ENCODE results near the gene MTG2.

GRCh38 chr20:62198496-62198895 lies 15.7 kb downstream of the MTG2 start:
- TF ChIP-seq, protein P1, sequence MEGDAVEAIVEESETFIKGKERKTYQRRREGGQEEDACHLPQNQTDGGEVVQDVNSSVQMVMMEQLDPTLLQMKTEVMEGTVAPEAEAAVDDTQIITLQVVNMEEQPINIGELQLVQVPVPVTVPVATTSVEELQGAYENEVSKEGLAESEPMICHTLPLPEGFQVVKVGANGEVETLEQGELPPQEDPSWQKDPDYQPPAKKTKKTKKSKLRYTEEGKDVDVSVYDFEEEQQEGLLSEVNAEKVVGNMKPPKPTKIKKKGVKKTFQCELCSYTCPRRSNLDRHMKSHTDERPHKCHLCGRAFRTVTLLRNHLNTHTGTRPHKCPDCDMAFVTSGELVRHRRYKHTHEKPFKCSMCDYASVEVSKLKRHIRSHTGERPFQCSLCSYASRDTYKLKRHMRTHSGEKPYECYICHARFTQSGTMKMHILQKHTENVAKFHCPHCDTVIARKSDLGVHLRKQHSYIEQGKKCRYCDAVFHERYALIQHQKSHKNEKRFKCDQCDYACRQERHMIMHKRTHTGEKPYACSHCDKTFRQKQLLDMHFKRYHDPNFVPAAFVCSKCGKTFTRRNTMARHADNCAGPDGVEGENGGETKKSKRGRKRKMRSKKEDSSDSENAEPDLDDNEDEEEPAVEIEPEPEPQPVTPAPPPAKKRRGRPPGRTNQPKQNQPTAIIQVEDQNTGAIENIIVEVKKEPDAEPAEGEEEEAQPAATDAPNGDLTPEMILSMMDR (IDR thresholded peaks at IDR 0.05): no peak
- TF ChIP-seq POLR2A (IDR thresholded peaks at IDR 0.05): no peak

Data from lower leg skin (tissue), 3 donors.